Mucosa of descending colon (tissue), 3 donors: ENCODE measurements around the gene PSMD14. TPM values are rescaled to one million over a fixed set of nuclear protein-coding genes. Genes with fewer than 3 reads are reported as not detected.

Experiments
- ATAC-seq: fragments of 200-7000 bp; cut with Tn5 transposase; one replicate; pipeline ENCODE4 v1.9.1; 2020; ENCODE audit warnings: mild to moderate bottlenecking, moderate library complexity
- DNase-seq, 3 donors: peaks; one replicate each; pipeline ENCODE4 v3.0.0-alpha.2; 2020
- H3K36me3 ChIP-seq: fragments of 200-600 bp; one replicate; pipeline ENCODE4 v1.8.0; 2021; ENCODE audit warnings: low read depth, mild to moderate bottlenecking
- H3K4me1 ChIP-seq: fragments of 200-600 bp; one replicate; pipeline ENCODE4 v1.8.0; 2021; ENCODE audit warnings: low read depth, mild to moderate bottlenecking
- H3K4me3 ChIP-seq: fragments of 200-600 bp; one replicate; pipeline ENCODE4 v1.8.0; 2021; ENCODE audit warnings: mild to moderate bottlenecking
- H3K9me3 ChIP-seq: fragments of 200-600 bp; one replicate; pipeline ENCODE4 v1.8.0; 2021; ENCODE audit warnings: mild to moderate bottlenecking
- intact Hi-C, 2 donors: fragments of 100-400 bp; cut with DNase I in 1 of 2; cut with micrococcal nuclease in 1 of 2; formaldehyde crosslinking; loops; one replicate each; pipeline versions ENCODE4 v1.11.0 to v1.11.1; 2022; cut with DNase I, micrococcal nuclease
- total RNA-seq, 3 donors: library from RNA; stranded (reverse); fragmentation: NEBNext Ultra II Directional in 2 of 3; extraction: Animal tissue kit (Norgen Biotek cat#: 25700) in 2 of 3; gene quantifications; one replicate each; pipeline versions ENCODE4 v1.2.1 to v1.2.4, GENCODE V29; 2021 to 2023
- TF ChIP-seq, protein P1 (sequence below): fragments of 200-600 bp; IDR thresholded peaks from one replicate; pipeline ENCODE4 v1.8.0; 2022; ENCODE audit warnings: antibody characterized with exemption, mild to moderate bottlenecking
- donor health status: DM: no; HTN: no; CAD: no; lungs with moderate emphysema.
- donor health status: DM: no; HTN: no; CAD: no.
- donor health status: DM: no; HTN: yes; CAD: no.

Gene PSMD14
- total RNA-seq, 3 donors from 2014 or later, result 25.0 to 37.8 (median 30.0) TPM

GRCh38 chr2:161432107-161432506 lies 123.9 kb downstream of the PSMD14 start:
- intact Hi-C loops, result no loop called here
- TF ChIP-seq, protein P1, sequence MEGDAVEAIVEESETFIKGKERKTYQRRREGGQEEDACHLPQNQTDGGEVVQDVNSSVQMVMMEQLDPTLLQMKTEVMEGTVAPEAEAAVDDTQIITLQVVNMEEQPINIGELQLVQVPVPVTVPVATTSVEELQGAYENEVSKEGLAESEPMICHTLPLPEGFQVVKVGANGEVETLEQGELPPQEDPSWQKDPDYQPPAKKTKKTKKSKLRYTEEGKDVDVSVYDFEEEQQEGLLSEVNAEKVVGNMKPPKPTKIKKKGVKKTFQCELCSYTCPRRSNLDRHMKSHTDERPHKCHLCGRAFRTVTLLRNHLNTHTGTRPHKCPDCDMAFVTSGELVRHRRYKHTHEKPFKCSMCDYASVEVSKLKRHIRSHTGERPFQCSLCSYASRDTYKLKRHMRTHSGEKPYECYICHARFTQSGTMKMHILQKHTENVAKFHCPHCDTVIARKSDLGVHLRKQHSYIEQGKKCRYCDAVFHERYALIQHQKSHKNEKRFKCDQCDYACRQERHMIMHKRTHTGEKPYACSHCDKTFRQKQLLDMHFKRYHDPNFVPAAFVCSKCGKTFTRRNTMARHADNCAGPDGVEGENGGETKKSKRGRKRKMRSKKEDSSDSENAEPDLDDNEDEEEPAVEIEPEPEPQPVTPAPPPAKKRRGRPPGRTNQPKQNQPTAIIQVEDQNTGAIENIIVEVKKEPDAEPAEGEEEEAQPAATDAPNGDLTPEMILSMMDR, result no peak
- no peak overlapping the region for H3K4me3 ChIP-seq
- ATAC-seq (no peak), DNase-seq (no peak)
- no peaks in the 10 kb centered on the region for H3K4me1 ChIP-seq
- no peaks in the 10 kb centered on the region for H3K9me3 ChIP-seq
- no peaks in the 10 kb centered on the region for H3K36me3 ChIP-seq

DNA sequence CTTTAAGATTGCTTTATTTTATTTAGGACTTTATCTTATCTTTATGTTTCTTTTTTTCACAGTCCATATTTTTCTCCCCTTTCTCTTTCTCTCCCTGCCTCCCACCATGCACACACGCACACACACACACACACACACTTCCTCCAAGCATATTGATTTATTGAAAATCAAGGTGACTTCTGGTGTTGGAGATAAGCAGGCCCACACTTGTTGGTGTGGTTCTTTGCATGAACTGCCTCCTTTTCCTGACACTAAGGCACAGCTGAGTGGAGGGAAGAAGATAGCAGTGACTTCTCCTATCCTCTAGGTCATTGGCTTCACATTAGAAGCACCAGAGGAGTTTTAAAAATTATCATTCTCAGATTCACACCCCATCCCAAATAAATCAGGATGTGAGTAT lies 125.9 kb downstream of the PSMD14 start:
- Histone ChIP-seq H3K4me1 (no peaks in the 10 kb centered on the region), H3K9me3 (no peaks in the 10 kb centered on the region), H3K36me3 (no peaks in the 10 kb centered on the region), H3K4me3 (no peak overlapping the region)
- DNase-seq, result no peak
- intact Hi-C loops, result no loop called here
- TF ChIP-seq, protein P1, result no peak
- ATAC-seq, result no peak

DNA sequence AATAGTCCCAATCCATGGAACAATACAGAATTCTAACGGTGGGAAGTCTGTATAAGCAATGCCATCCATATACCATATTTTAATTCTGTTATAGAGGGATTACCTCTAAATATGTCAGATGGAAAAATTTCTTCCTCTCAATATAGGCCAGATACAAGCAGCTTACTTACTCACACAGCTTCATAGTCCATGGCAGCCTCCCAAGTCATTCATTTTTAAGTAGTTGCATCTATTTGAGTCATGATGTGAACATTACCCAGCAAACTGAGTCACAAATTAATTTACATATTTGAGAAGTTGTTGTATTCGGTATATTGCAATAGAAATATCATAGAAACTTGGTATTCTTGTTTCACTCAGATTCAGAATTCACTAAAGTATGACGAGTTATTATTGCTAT lies 128.2 kb downstream of the PSMD14 start:
- TF ChIP-seq, protein P1, result no peak
- no peaks in the 10 kb centered on the region for H3K36me3 ChIP-seq
- intact Hi-C loops, result no loop called here
- no peak for DNase-seq
- ATAC-seq, result no peak
- no peak overlapping the region for H3K4me3 ChIP-seq
- no peaks in the 10 kb centered on the region for H3K9me3 ChIP-seq
- no peaks in the 10 kb centered on the region for H3K4me1 ChIP-seq

DNA sequence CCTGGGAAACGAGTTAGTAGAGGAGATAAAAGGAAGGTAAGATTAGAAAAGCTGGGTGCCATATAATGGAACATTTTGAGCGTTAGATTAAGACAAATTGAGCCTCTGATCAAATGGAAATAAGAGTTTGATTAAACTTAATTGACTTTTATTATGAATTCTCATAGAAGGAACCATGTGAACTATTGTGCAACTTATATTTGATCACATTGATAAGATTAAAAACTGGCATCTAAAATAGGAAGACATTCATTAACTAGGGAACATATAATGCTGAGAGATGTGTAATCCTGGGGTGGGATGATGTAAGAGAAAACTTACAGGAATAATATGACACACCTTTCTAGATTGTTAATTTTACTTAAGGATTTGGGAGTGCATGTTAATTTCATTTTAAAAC lies 130.4 kb downstream of the PSMD14 start:
- no peak for ATAC-seq
- TF ChIP-seq, protein P1, result no peak
- H3K36me3 ChIP-seq, result no peaks in the 10 kb centered on the region
- no peak overlapping the region for H3K4me3 ChIP-seq
- H3K9me3 ChIP-seq, result no peaks in the 10 kb centered on the region
- no peaks in the 10 kb centered on the region for H3K4me1 ChIP-seq
- intact Hi-C loops, result no loop called here
- DNase-seq, result no peak

- no peak for ATAC-seq
Observed at GRCh38 chr2:161445097-161445496, 136.9 kb downstream of the PSMD14 start.

More at GRCh38 chr2:161445097-161445496, 136.9 kb downstream of the PSMD14 start:
- no peak for DNase-seq
- TF ChIP-seq, protein P1, result no peak
- Histone ChIP-seq H3K9me3 (no peaks in the 10 kb centered on the region), H3K4me1 (no peaks in the 10 kb centered on the region), H3K4me3 (no peak overlapping the region), H3K36me3 (no peaks in the 10 kb centered on the region)
- intact Hi-C loops, result no loop called here
